Measurements from ENCODE around the gene PCDH9.

DNA sequence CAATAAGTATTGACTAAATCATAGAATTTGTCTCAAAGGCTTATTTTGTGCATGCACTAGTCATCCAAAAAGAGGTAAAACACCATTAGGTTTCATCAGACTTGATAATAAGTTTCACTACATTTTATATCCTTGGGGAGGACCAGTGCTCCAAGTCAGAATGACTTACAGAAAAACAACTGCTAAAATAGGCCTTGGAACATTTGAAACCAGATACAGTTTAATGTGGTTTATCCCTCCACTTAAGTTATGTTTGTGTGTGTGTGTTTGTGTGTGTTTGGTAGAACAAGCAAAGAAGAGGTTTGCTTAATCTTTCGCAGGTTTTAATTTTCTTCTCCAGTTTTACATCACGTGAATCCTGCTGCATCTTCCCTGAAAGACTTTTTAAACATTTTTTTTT, 570.9 kb downstream of the PCDH9 start:
- TF ChIP-seq POLR2AphosphoS5 (IDR thresholded peaks at IDR 0.05; ENCODE audit: low read depth, low read length) = no peak
- no peak for TF ChIP-seq SIN3A (IDR thresholded peaks at IDR 0.05; ENCODE audit: borderline replicate concordance, insufficient read depth, low read length)
